Activated T-cell treated with anti-CD3 and anti-CD28 coated beads for 4 hours (primary cell): Measurements from ENCODE around the gene NLRP12.
"Not testable (repeated sequence)": the region's sequence is repeated elsewhere in the genome, so short reads cannot be mapped to it uniquely, and the experiment has no call there.

Experiments used
- DNase-seq: peaks from one replicate; pipeline ENCODE4 v3.0.0-alpha.2; 2020

The NLRP12 gene

GRCh38 chr19:53826876-53827275 is 2.8 kb upstream of the NLRP12 start:
- DNase-seq, result no peak

GRCh38 chr19:53823380-53824120 is 564 bp downstream of the NLRP12 start:
- no peak for DNase-seq

DNA sequence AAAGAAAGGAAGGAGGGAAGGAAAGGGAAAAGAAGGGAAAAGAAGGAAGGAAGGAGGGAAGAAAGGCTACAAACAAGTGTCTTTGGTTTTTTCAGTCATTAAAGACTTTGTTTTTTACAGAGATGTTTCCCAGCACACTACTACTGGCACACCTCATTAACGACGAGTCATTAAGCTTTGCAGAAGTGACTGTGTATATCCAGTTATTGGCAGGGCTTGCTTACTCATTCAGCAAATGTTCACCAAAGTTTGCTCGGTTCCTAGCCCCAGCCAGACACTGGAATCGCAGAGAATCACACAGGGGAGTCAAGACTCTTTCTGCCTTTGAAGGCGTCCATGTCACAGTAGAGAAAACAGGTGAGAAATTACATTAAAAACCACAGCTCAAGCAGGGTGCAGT is 4.3 kb downstream of the NLRP12 start:
- DNase-seq, result no peak

- no peak for DNase-seq
Observed at GRCh38 chr19:53818756-53819155, 5.4 kb downstream of the NLRP12 start.

- DNase-seq, result no peak
Observed at GRCh38 chr19:53813996-53814395, 10.1 kb downstream of the NLRP12 start.

- no peak for DNase-seq
Observed at GRCh38 chr19:53812335-53812734, 11.8 kb downstream of the NLRP12 start.

- no peak for DNase-seq
Observed at GRCh38 chr19:53810891-53811290, 13.2 kb downstream of the NLRP12 start.

DNA sequence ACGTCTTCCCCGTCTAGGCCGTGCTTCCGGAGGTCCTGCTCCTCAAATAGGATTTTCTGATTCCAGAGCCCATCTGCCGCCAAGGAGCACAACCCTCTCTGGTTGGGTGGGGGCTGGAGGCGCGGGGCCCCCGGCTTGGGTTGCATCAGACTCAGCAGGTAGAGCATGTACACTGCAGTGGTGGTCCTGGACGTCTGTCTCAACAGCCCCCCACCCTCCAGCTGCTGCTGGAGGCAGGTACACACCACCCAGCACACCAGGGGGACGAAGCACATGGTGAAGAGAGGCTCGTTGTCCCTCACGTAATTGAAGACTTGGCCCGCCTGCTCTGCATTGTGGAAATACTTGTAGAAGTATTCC is 13.9 kb downstream of the NLRP12 start:
- no peak for DNase-seq

DNA sequence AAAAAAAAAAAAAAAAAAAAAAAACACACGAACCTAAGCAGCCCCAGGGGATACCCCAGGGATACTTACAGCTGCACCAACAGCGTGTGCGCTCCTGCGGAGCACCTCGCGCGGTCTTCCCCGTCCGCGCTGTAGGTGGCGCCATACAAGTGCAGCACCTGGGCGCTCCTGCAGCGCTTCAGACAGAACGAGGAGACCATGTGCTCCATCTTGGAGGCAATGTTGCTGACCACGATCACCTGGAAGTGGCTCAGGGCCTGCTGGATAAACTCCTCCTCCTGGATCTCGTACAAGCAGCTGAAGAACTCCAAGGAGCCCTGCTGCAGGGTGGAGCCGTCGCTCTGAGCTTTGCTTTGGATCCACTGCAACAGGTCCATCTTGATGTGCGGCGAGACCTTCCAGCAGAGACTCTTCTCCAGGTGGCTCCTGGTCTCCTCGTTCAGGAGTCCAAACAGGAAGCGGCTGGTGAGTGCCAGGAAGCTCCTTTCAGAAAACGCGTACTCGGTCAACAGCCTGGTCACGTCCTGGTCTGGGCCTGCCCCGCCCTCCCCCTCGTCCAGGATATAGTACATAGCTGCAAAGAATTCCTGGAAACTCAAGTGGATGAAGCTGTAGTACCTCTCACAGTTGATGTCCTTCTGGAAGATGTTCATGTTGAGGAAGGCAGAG is 14.5 kb downstream of the NLRP12 start:
- no peak for DNase-seq

GRCh38 chr19:53808710-53809125 is 15.4 kb downstream of the NLRP12 start:
- no peak for DNase-seq

DNA sequence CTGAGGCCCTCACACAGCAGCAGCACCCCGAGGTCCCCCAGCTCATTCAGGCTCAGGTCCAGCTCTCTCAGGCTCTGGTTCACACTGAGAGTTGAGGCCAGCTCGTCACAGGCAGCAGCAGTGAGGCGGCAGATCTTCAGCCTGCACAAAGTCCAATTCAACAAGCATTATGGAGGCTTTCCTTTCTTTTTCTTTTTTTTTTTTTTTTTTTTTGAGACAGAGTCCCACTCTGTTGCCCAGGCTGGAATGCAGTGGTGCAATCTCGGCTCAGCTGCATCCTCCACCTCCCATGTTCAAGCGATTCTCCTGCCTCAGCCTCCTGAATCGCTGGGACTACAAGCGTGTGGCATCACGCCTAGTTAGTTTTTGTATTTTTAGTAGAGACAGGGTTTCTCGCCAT is 22.9 kb downstream of the NLRP12 start:
- no peak for DNase-seq

- no peak for DNase-seq
Observed at GRCh38 chr19:53795019-53795418, 29.1 kb downstream of the NLRP12 start.

DNA sequence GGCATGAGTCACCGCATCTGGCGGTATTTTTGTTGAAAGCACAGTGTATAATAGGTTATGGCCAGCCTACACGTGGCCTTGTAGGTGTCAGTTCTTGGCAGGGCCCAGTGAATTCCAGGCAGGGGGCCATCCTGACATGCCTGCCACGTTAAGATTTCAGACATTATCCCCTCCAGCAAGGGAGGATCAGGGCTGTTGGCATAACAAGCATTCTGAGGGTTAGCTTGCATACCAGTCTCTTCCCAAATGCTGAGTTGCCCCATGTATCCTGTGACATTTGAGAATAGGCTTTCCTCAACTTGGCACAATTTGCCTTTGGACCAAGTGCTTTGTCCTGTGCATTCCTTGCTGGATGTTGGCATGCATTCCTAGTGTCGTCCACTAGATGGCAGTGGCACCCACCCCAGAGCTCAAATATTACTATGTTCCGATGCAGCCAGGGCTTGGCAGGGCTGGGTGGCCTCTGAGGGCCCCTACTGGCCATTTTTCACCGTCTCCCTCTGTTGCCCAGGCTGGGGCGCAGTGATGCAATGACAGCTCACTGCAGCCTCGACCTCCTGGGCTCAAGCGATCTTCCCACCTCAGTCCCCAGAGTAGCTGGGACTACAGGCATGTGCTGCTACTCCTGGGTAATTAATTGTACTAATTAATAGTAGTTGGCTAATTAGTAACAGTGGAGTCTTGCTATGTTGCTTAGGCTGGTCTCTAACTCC is 31.2 kb downstream of the NLRP12 start:
- peak; percentile 65 for DNase-seq

GRCh38 chr19:53789708-53790678 is 34.1 kb downstream of the NLRP12 start:
- DNase-seq, result no peak

DNA sequence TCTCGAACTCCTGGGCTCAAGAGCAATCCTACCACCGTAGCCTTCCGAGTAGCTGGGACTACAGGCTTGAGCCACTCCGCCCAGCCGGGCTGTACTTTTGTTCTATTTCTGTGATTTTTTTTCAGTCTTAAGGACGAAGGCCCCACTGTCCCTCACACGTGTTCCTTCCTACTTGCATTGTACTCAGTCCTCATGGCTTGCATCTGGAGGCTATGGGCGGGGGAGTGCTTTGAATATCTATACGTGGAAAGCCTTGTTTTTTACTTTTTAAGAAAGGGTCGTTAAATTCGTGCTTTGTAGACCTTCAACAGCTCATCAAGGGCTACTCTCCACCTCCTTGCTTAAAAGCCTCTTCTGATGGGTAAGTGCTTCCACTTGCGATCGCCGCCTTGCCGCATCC is 36.8 kb downstream of the NLRP12 start:
- DNase-seq, result no peak

DNA sequence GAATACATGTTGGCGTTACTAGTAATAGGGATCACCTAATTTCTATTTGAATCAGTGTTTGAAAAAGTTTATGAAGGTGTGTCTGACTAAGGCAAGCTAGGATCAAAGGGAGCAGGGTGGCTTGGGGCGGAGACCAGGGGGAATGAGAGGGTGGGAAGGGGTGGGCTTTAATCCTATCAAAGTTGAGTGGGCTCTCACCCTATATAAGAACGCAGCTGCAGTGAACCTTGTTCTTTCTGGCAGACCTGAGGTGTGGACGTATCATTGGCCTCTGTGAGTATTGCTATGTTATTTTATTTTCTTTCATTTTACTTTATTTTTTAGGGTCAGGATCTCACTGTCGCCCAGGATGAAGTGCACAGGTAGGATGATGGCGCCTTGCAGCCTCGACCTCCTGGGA is 37.4 kb downstream of the NLRP12 start:
- DNase-seq, result no peak

- no peak for DNase-seq
Observed at GRCh38 chr19:53785196-53785889, 38.8 kb downstream of the NLRP12 start.

DNA sequence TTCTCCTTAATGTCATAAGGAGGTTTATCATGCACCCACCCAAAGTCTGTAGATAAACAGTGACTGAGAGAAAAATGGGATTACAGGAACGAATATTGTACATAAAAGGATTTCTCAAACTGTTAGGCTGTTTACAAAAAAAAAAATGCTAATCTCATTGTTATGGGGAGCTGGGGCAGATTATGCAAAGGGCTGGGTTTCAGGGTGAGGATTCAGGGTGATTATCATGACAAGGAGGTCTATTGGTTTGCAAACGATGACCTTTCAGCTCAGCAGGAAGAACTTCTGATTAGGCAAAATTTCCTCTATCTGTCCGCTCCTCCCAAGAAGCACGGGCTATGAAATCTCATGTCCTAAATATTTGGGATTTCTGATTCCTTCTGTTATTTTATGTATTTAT is 41.4 kb downstream of the NLRP12 start:
- no peak for DNase-seq

- DNase-seq, result not testable (repeated sequence)
Observed at GRCh38 chr19:53781332-53781731, 42.8 kb downstream of the NLRP12 start.

DNA sequence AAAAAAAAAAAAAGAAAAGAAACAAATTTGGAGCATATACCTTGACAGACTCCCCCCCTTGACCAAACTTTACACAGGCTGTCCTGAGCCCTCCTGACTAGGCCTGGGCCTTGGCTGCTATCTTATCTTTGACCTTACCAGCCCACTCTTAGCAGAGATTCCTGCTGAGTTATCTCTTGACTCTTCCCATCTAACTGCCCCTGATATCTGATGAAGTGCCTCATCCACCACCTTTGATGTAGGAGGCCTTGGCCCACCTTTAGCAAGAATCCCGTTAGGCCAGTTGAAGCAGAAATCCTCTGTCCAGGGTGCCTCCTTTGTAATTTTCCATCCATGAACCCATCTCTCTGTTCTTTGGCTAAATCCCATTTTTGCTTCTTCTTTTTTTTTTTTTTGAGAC is 43.6 kb downstream of the NLRP12 start:
- DNase-seq, result no peak

GRCh38 chr19:53775524-53775923 is 48.6 kb downstream of the NLRP12 start:
- DNase-seq, result no peak

- not testable (repeated sequence) for DNase-seq
Observed at GRCh38 chr19:53774491-53774890, 49.6 kb downstream of the NLRP12 start.
